GM18502 (cell line): Measurements from ENCODE around the gene TGFA.

Experiments used
- ATAC-seq: cut with Tn5 transposase; IDR thresholded peaks from one replicate; pipeline ENCODE4 v1.9.1; 2021; ENCODE audit warnings: mild to moderate bottlenecking; ENCODE audit not compliant: unreplicated experiment, poor library complexity

The TGFA gene

DNA sequence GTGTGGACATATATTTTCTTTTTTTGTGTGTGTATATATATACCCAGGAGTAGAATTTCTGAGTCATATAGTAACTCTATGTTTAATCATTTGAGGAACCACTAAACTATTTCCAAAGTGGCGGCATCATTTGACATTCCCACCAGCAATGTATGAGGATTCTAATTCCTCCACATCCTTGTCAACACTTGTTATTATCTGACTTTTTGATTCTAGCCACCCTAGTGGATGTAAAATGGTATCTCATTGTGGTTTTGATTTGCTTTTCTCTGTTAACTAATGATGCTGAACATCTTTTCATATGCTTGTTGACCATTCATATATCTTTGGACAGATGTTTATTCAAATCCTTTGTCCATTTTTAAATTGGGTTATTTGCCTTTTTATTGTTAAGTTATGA is 120.3 kb downstream of the TGFA start:
- no peak for ATAC-seq

DNA sequence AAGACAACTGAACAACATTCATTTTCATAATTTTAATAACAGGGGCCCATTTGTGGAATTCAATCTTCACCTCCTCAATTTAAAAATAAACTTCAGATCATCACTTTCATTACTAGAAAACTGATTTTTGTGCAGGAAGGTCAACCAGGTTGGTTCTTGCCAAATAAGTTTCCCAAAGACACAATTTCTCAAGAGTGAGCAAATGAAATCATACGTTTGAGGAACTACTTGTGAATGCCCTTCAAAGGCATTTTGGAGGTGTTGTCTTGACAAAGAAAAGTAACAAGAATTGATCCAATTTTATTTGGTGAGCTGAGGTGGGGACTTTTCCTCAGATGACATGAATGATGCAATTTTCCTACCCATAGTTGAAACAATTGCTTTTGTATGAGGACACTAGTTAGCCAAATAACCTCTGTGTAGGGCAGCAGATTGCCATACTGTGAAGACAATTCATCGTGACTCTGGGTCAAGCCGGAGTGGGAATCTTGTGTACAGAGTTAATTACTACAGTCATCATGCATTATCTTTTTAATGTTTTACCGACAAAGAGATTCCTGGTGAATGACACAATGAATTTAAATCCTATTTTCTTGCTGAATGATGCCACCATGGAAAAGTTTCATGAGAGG is 121.8 kb downstream of the TGFA start:
- ATAC-seq = no peak

DNA sequence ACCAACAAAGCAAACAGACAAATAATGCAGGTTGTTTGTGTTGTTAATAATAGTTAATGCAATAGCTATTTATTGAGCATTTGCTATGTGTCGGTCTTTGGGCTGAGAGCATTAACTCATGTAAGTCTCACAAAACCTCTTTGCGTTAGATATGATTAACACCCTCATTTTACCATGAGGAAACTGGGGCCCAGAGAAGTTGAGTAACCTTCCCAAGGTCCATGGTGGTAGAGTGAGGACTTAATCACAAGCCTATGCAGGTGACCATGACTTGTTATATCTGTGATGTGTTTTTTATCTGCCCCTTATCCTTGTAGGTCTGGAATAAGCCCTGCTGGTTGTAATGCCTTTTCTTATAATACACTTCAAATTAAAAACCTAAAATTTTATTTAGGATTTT is 127.3 kb downstream of the TGFA start:
- ATAC-seq = no peak

DNA sequence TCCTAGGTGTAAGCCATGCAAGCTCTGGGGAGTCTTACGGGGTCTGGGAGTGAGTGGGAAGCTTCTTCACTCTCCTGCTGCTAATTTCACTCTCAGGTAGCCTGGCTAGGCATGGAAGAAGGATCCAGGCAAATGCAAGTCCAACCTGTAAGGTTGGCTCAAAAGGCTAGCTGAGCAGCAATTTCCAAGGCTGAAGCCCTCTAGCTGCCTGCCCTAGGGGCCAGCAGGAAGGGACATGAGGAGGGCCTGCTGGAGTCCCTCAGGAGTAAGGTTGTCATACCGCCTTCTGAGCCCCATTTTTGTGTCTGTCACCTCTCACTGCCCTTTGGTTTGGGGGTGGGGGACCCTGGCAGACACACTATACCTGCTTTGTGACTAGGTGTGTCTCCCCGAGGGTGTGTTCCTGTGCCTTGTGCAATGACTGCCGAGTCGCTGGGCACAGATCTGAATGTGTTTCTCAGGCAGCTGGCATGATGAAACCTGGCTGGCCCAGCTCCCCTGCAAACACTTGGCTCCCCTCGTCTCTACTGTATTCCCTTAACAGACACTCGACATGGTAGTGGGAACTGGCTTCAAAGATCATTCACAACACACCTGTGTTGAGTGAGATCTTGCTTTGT is 127.8 kb downstream of the TGFA start:
- ATAC-seq = no peak

DNA sequence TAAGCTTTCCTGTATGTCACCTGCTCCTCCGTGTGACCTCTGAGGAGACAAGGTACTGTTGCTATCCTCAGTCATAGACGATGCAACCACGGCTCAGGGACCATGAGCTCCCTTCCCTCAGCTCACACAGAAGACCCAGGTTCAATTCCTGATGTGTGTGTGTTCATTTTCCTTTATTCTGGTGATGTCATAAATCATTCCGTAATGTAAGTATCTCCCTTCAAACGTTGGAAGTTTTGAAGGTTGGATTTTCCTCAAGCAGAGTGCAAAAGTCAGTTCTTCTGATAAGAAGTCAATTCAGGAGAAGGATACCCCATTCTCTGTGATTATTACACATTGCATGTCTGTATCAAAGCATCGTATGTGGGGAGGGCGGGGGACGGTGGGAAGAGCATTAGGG is 132.9 kb downstream of the TGFA start:
- no peak for ATAC-seq

DNA sequence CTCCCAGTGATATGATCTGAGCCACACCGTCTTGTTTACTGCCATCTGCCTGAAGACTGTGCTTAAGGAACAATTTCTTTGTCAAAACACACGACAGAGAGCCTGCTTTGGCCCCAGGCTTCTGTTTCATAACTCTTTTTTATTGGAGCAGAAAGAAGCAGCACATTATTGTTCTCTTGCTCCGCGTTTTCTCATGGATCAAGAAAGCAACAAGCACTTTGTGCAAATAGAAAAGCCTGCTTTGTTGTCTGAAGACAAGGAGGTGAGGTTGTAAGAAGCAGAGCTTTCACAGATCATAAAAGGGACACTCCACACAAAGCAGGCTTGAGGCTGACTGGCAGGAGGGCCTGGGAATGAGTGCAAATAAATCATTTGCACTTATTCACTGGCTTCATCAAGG is 133.5 kb downstream of the TGFA start:
- ATAC-seq = no peak

DNA sequence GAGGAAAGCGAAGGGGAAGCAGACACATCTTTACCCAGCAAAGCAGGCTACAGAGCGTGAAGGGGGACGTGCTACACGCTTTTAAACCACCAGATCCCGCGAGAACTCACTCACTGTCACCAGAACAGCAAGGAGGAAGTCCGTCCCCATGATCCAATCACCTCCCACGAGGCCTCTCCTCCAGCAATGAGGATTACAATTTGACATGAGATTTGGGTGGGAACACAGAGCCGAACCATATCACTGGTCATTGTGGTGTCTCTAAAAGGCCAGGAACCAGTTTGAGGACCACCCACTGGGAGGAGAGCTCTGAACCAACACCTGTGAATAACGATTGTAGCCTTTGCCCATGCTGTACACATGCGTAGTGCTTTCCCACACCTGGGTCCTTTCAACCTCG is 135.1 kb downstream of the TGFA start:
- ATAC-seq = no peak

DNA sequence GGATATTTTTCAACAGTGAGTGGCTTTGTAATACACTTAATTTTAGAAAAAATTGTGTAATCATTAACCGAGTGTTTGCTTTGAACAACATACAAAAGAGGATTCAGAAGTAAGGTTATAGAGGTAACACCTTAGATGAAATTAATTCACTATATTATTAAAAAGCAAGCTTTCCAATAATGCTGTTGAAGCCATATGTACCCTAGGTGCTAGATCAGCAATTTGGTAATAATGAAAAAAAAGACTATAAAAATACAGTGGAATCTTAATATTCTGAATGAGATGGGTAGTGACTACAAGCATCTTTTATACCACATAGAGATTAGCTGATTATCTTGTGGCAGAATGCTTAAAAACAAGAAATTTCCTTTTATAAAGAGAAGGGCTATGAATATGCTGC is 136.6 kb downstream of the TGFA start:
- no peak for ATAC-seq

DNA sequence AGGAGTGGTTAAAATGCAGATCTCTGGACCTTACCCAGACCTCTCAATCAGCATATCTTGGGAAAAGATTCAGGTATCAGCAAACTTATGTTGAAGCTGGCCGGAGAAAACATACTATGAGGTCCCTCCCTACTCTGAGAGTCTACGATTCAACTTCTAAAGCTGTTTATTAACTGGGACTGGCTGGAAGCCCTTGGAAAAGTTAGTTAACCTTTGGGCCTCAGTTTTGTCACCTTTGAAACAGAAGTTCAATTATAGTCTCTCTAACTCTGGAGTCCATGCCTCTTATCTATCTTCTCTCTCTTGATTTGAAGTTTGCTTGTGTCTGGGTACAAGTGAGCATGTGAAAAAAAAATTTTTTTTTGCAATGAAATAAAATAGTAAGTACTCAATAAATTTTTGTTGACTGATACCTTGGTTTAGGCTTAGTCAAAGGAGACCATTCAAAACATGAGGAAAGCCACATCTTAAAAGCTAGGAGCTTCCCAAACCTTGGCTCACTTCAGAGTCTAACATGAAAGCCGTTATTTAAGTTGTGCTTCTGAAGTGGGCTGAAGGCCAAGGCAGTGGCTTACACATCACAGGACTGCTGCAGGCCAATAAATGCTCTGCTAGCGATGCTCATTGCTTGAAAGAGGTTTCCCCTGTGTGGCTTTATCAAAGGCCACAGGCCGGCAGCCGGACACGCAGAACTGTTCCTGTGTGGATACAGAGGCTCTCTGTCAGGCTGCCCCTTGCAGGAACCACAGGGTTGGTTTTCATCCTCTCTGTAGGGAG is 141.1 kb downstream of the TGFA start:
- ATAC-seq = no peak

DNA sequence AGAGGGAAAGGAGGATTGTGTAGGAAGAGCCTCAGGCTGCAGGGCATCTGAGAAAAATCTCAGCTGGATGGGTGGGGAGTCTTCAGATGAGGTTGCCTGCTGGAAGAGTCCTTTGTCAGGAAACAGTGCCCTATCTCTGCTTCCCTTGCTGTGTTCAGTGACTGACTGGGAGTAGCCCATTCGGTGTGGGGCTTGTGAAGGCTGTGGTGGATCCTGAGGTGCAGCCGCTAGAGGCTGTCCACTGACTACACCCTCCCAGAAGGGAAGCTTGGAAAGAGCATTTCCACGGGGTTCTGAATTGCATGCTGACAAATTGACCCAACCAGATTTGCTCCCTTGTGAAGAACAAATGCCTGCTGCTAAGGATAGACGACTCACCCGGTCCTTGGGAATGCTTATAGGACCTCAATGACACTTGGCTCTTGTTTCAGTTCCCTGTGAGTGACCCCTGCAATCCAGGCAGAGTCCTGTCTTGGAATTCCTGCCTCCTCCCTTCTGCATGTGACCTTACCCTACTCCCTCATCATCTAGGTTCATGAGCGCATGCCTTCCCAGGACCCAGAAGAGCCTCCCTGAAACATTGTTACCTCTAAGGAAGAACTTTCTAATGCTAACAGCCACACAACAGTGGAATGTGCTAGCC is 142.0 kb downstream of the TGFA start:
- no peak for ATAC-seq

DNA sequence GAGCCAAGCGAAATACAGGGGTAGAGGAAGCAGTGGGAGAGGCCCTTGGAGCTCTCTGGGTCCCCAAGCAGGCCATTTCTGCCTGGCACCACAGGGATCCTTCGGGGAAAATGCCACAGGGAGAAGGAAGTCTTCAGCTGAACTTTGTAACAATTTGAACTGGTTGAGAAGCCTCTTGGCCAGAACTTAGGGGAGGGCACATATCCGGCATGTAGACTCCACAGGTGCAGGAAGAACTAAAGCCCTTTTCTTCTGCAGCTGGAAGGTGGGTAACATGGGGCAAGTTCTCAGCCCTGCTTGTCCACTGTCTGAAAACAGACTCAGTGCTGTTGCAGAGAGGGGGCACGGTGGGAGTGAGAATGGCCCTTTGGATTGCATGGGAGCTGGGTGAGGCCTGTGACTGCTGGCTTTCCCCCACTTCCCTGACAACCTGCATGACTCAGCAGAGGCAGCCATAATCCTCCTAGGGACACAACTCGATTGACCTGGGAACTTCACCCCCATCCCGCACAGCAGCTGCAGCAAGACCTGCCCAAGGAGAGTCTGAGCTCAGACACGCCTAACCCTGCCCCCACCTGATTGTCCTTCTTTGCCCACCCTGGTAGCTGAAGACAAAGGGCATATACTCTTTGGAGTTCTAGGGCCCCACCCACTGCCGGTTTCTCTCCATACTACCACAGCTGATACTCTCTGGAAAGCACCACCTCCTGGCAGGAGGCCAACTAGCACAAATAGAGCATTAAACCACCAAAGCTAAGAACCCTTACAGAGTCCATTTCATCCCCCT is 150.2 kb downstream of the TGFA start:
- no peak for ATAC-seq

DNA sequence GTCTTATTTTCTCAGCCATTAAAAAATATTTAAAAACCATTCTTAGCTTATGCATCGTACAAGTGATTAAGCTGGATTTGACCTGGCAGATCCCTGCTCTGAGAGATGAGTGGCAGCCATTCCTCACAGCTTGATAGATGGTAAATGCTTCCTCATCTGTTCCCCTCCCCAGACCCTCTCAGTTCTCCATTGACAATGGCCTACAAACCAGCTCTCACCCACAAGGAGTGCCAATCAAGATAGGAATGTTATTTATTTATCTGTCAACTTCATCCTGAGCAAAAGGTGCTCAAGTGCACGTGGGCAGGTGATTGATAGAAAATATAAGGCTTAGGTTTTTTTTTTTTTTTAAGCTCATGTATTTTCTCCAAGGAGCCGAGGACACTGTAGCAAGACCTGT is 153.1 kb downstream of the TGFA start:
- ATAC-seq = no peak

DNA sequence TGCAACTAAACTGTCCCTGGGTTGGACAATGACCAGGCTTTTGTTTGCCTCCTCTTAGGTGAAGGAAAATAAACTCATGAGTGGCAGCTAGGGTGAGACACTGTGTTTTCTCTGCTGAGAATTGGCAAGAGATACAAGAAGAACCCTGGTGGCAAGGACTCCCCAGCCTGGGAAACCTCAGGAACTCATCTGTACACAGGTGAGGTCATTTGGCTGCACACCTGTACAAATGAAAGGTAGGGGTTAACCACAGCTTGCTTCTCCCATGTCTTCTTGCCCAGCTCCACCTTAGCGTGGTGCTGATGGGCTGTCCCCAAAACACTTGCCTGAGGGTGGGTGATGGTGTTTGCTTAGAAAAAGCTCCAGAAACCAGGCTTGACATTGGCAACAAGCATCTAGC is 154.6 kb downstream of the TGFA start:
- ATAC-seq = no peak
